GM23338 (cell line): ENCODE results near the gene PHACTR2. TPM values are rescaled to one million over a fixed set of nuclear protein-coding genes. Genes with fewer than 3 reads are reported as not detected.

Experiments used
- ATAC-seq: fragments of 200-7000 bp; cut with Tn5 transposase; 3 replicates; pipeline ENCODE4 v1.9.1; 2020
- DNase-seq: peaks from one replicate; pipeline ENCODE4 v3.0.0-alpha.2; 2015; ENCODE audit warnings: low spot score
- H2AFZ ChIP-seq: fragments of 200-600 bp; sonication (generic); 2 replicates; pipeline ENCODE4 v1.8.0; 2016; ENCODE audit warnings: antibody characterized with exemption, mild to moderate bottlenecking, moderate library complexity
- H3F3A ChIP-seq: fragments of 200-600 bp; sonication (generic); replicated peaks from 2 replicates; pipeline ENCODE4 v1.8.0; 2017; ENCODE audit warnings: antibody characterized with exemption, mixed run types, low read depth
- H3K27ac ChIP-seq: fragments of 200-600 bp; sonication (generic); 2 replicates; pipeline ENCODE4 v1.6.1; 2016; ENCODE audit warnings: low read depth
- H3K27me3 ChIP-seq: fragments of 200-600 bp; sonication (generic); 2 replicates; pipeline ENCODE4 v1.8.0; 2016; ENCODE audit warnings: mild to moderate bottlenecking, mixed run types, moderate library complexity; ENCODE audit not compliant: insufficient read depth
- H3K36me3 ChIP-seq: fragments of 200-600 bp; sonication (generic); 2 replicates; pipeline ENCODE4 v1.8.0; 2016; ENCODE audit warnings: mild to moderate bottlenecking; ENCODE audit not compliant: insufficient read depth
- H3K4me1 ChIP-seq: fragments of 200-600 bp; sonication (generic); 2 replicates; pipeline ENCODE4 v1.8.0; 2016; ENCODE audit warnings: mild to moderate bottlenecking, moderate library complexity; ENCODE audit not compliant: insufficient read depth
- H3K4me2 ChIP-seq: fragments of 200-600 bp; sonication (generic); 2 replicates; pipeline ENCODE4 v1.7.1; 2017; ENCODE audit warnings: mixed run types
- H3K4me3 ChIP-seq: fragments of 200-600 bp; sonication (generic); 2 replicates; pipeline ENCODE4 v1.6.1; 2016; ENCODE audit warnings: mixed run types
- H3K79me2 ChIP-seq: fragments of 200-600 bp; sonication (generic); replicated peaks from 2 replicates; pipeline ENCODE4 v1.8.0; 2017; ENCODE audit warnings: mild to moderate bottlenecking; ENCODE audit not compliant: insufficient read depth
- H3K9me2 ChIP-seq: fragments of 200-600 bp; sonication (generic); 2 replicates; pipeline ENCODE4 v1.8.0; 2017; ENCODE audit not compliant: insufficient read depth
- H4K20me1 ChIP-seq: fragments of 200-600 bp; sonication (generic); replicated peaks from 2 replicates; pipeline ENCODE4 v1.8.0; 2017; ENCODE audit warnings: mild to moderate bottlenecking; ENCODE audit not compliant: insufficient read depth
- H3K27ac Mint-ChIP-seq: 2 replicates; pipeline ENCODE4 v1.8.0; 2020; ENCODE audit warnings: inconsistent platforms, mild to moderate bottlenecking, moderate library complexity, mixed read lengths
- H3K27me3 Mint-ChIP-seq: 3 replicates; pipeline ENCODE4 v1.8.0; 2022; ENCODE audit warnings: low read depth, mild to moderate bottlenecking, moderate library complexity, mixed read lengths, inconsistent platforms; ENCODE audit not compliant: insufficient read depth, poor library complexity
- H3K36me3 Mint-ChIP-seq: 3 replicates; pipeline ENCODE4 v1.8.0; 2021; ENCODE audit warnings: low read depth, mild to moderate bottlenecking, inconsistent platforms, moderate library complexity, mixed read lengths
- H3K4me1 Mint-ChIP-seq: 3 replicates; pipeline ENCODE4 v1.8.0; 2020; ENCODE audit warnings: mild to moderate bottlenecking, inconsistent platforms, mixed read lengths
- H3K4me3 Mint-ChIP-seq: 3 replicates; pipeline ENCODE4 v1.8.0; 2021; ENCODE audit warnings: moderate library complexity, mild to moderate bottlenecking, inconsistent platforms, mixed read lengths
- H3K9me3 Mint-ChIP-seq: 3 replicates; pipeline ENCODE4 v1.8.0; 2020; ENCODE audit warnings: moderate library complexity, mild to moderate bottlenecking, inconsistent platforms, mixed read lengths
- CREB1 ChIP-seq: fragments of 250-450 bp; sonication (Bioruptor Pico); IDR thresholded peaks from 2 replicates; pipeline ENCODE4 v1.5.0; 2020; ENCODE audit warnings: low read depth, mild to moderate bottlenecking, moderate library complexity
- JUNB ChIP-seq: IDR thresholded peaks from one replicate; pipeline ENCODE4 v1.6.1; 2016; ENCODE audit warnings: antibody characterized with exemption; ENCODE audit not compliant: unreplicated experiment
- POLR2AphosphoS5 ChIP-seq: IDR thresholded peaks from 2 replicates; pipeline ENCODE4 v1.6.1; 2016; ENCODE audit warnings: antibody characterized with exemption, low read depth
- STAT1 ChIP-seq: IDR thresholded peaks from one replicate; pipeline ENCODE4 v1.6.1; 2016; ENCODE audit warnings: antibody characterized with exemption; ENCODE audit not compliant: unreplicated experiment
- ZNF114 ChIP-seq: fragments of 250-450 bp; sonication (Bioruptor Pico); IDR thresholded peaks from 2 replicates; pipeline ENCODE4 v1.5.0; 2020; ENCODE audit warnings: mild to moderate bottlenecking, moderate library complexity
- ZNF331 ChIP-seq: fragments of 250-450 bp; sonication (Bioruptor Pico); IDR thresholded peaks from 2 replicates; pipeline ENCODE4 v1.5.0; 2020; ENCODE audit warnings: low read depth, mild to moderate bottlenecking, moderate library complexity
- polyA plus RNA-seq: library from polyadenylated mRNA; unstranded; fragments of >200 nt; fragmentation: Nextera tagmentation; extraction: Ambion mirVana; gene quantifications from 2 replicates; pipeline ENCODE4 v1.2.1, GENCODE V29; 2016
- total RNA-seq: library from RNA; depleted of rRNA; stranded (reverse); fragments of >200 nt; shearing (Covaris generic); gene quantifications from 2 replicates; pipeline ENCODE4 v1.2.3, GENCODE V29; 2014
- TF ChIP-seq, protein P1 (sequence below): fragments of 250-450 bp; sonication (Bioruptor Pico); IDR thresholded peaks from 2 replicates; pipeline ENCODE4 v1.5.0; 2020; ENCODE audit warnings: mild to moderate bottlenecking, moderate library complexity
- TF ChIP-seq, protein P2 (sequence below): IDR thresholded peaks from 2 replicates; pipeline ENCODE4 v1.6.1; 2016; ENCODE audit warnings: antibody characterized with exemption

PHACTR2 gene
- total and polyA plus RNA-seq, 2 experiments from 2014 or later = 67.7 to 105 TPM

- TF ChIP-seq, protein P1, sequence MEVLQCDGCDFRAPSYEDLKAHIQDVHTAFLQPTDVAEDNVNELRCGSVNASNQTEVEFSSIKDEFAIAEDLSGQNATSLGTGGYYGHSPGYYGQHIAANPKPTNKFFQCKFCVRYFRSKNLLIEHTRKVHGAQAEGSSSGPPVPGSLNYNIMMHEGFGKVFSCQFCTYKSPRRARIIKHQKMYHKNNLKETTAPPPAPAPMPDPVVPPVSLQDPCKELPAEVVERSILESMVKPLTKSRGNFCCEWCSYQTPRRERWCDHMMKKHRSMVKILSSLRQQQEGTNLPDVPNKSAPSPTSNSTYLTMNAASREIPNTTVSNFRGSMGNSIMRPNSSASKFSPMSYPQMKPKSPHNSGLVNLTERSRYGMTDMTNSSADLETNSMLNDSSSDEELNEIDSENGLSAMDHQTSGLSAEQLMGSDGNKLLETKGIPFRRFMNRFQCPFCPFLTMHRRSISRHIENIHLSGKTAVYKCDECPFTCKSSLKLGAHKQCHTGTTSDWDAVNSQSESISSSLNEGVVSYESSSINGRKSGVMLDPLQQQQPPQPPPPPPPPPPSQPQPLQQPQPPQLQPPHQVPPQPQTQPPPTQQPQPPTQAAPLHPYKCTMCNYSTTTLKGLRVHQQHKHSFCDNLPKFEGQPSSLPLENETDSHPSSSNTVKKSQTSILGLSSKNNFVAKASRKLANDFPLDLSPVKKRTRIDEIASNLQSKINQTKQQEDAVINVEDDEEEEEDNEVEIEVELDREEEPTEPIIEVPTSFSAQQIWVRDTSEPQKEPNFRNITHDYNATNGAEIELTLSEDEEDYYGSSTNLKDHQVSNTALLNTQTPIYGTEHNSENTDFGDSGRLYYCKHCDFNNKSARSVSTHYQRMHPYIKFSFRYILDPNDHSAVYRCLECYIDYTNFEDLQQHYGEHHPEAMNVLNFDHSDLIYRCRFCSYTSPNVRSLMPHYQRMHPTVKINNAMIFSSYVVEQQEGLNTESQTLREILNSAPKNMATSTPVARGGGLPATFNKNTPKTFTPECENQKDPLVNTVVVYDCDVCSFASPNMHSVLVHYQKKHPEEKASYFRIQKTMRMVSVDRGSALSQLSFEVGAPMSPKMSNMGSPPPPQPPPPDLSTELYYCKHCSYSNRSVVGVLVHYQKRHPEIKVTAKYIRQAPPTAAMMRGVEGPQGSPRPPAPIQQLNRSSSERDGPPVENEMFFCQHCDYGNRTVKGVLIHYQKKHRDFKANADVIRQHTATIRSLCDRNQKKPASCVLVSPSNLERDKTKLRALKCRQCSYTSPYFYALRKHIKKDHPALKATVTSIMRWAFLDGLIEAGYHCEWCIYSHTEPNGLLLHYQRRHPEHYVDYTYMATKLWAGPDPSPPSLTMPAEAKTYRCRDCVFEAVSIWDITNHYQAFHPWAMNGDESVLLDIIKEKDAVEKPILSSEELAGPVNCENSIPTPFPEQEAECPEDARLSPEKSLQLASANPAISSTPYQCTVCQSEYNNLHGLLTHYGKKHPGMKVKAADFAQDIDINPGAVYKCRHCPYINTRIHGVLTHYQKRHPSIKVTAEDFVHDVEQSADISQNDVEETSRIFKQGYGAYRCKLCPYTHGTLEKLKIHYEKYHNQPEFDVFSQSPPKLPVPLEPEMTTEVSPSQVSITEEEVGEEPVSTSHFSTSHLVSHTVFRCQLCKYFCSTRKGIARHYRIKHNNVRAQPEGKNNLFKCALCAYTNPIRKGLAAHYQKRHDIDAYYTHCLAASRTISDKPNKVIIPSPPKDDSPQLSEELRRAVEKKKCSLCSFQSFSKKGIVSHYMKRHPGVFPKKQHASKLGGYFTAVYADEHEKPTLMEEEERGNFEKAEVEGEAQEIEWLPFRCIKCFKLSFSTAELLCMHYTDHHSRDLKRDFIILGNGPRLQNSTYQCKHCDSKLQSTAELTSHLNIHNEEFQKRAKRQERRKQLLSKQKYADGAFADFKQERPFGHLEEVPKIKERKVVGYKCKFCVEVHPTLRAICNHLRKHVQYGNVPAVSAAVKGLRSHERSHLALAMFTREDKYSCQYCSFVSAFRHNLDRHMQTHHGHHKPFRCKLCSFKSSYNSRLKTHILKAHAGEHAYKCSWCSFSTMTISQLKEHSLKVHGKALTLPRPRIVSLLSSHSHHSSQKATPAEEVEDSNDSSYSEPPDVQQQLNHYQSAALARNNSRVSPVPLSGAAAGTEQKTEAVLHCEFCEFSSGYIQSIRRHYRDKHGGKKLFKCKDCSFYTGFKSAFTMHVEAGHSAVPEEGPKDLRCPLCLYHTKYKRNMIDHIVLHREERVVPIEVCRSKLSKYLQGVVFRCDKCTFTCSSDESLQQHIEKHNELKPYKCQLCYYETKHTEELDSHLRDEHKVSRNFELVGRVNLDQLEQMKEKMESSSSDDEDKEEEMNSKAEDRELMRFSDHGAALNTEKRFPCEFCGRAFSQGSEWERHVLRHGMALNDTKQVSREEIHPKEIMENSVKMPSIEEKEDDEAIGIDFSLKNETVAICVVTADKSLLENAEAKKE (CRISPR knock-in tag) = no peak
- TF ChIP-seq ZNF114 (CRISPR knock-in tag) = no peak
- no peak for TF ChIP-seq CREB1 (CRISPR knock-in tag)
Observed at GRCh38 chr6:143775336-143775735, 97.6 kb downstream of the PHACTR2 start (continued).

DNA sequence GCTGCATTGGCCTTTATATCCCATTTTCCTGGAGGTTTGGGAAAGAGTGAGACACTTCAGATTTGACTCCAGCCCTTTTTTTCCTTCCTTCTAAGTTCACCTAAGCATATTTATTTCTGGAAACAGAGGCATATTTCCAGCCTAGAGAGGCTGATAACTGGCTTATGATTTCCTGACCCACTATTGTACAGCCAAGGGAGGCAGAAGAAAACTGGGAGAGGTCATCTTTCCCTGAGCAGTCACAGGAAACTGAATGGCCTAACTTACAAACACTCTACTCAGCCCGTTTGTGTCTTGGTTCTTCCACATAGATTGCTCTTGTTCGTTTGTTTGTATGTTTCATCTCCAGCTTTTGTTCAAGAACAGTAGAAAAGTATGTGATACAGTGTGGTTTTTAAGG lies 101.2 kb downstream of the PHACTR2 start:
- no peaks in the 10 kb centered on the region for H3K9me2 ChIP-seq
- no peaks in the 10 kb centered on the region for H3K4me1 ChIP-seq
- H2AFZ ChIP-seq = no peak overlapping the region
- H3K36me3 Mint-ChIP-seq = peaks cover 20% of the 10 kb centered on the region
- no peak overlapping the region for H3K27ac Mint-ChIP-seq
- no peak for ATAC-seq
- no peaks in the 10 kb centered on the region for H3K27me3 ChIP-seq
- peaks cover 10% of the 10 kb centered on the region; the same call in 1 of the 2 replicates for H3K36me3 ChIP-seq
- no peak overlapping the region for H3K4me3 Mint-ChIP-seq
- DNase-seq = no peak
- H3K9me3 Mint-ChIP-seq = no peaks in the 10 kb centered on the region
- peaks cover 3% of the 10 kb centered on the region; the same call in 1 of the 2 replicates for H3F3A ChIP-seq
- H3K4me1 Mint-ChIP-seq = peaks cover 3% of the 10 kb centered on the region; the same call in 1 of the 3 replicates
- H3K4me2 ChIP-seq = no peak overlapping the region
- H3K27me3 Mint-ChIP-seq = no peaks in the 10 kb centered on the region
- H3K4me3 ChIP-seq = no peak overlapping the region
- H3K79me2 ChIP-seq = no peaks in the 10 kb centered on the region
- no peaks in the 10 kb centered on the region for H4K20me1 ChIP-seq
- no peak overlapping the region for H3K27ac ChIP-seq
- TF ChIP-seq, protein P2, sequence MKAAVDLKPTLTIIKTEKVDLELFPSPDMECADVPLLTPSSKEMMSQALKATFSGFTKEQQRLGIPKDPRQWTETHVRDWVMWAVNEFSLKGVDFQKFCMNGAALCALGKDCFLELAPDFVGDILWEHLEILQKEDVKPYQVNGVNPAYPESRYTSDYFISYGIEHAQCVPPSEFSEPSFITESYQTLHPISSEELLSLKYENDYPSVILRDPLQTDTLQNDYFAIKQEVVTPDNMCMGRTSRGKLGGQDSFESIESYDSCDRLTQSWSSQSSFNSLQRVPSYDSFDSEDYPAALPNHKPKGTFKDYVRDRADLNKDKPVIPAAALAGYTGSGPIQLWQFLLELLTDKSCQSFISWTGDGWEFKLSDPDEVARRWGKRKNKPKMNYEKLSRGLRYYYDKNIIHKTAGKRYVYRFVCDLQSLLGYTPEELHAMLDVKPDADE = no peak
- no peak for TF ChIP-seq JUNB
- TF ChIP-seq, protein P1 (CRISPR knock-in tag) = no peak
- no peak for TF ChIP-seq POLR2AphosphoS5
- TF ChIP-seq ZNF114 (CRISPR knock-in tag) = no peak
- TF ChIP-seq STAT1 = no peak
- TF ChIP-seq ZNF331 (CRISPR knock-in tag) = no peak
